Kidney epithelial cell (primary cell): ENCODE measurements around the gene TBX6. TPM values are rescaled to one million over a fixed set of nuclear protein-coding genes. Genes with fewer than 3 reads are reported as not detected.

ENCODE experiments used
- DNase-seq: peaks from one replicate; pipeline ENCODE4 v3.0.0-alpha.2; 2010; ENCODE audit warnings: low read depth
- H3K27me3 ChIP-seq: 2 replicates; pipeline ENCODE4 v1.6.0; 2011; ENCODE audit warnings: low read length; ENCODE audit not compliant: control insufficient read depth, insufficient read depth
- H3K36me3 ChIP-seq: 2 replicates; pipeline ENCODE4 v1.5.1; 2011; ENCODE audit warnings: low read length; ENCODE audit not compliant: control insufficient read depth, insufficient read depth
- H3K4me3 ChIP-seq: 2 replicates; pipeline ENCODE4 v1.5.1; 2011; ENCODE audit warnings: low read depth, mild to moderate bottlenecking, control low read depth, low read length
- CTCF ChIP-seq: IDR thresholded peaks from 2 replicates; pipeline ENCODE4 v1.5.1; 2011; ENCODE audit warnings: mild to moderate bottlenecking, moderate library complexity, low read length, control low read depth, inconsistent platforms; ENCODE audit not compliant: insufficient read depth, poor library complexity, severe bottlenecking
- total RNA-seq: library from RNA; depleted of rRNA; stranded (reverse); fragments of >200 nt; gene quantifications from 2 replicates; pipeline ENCODE4 v1.2.3, GENCODE V29; 2015

Gene TBX6
- total RNA-seq, 1 donor from 2014 or later: 0.58 TPM

DNA sequence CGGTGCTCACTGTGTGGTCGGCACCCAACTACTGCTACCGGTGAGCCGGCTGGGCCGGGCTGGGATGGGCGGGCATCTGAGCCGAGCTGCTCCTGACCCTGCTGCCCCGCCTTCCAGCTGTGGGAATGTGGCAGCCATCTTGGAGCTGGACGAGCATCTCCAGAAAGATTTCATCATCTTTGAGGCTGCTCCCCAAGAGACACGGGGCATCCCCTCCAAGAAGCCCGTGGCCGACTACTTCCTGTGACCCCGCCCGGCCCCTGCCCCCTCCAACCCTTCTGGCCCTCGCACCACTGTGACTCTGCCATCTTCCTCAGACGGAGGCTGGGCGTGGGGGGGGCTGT is 6.9 kb downstream of the TBX6 start:
- no peak for TF ChIP-seq CTCF
- Histone ChIP-seq H3K4me3 (no peak overlapping the region), H3K36me3 (peaks cover 5% of the 10 kb centered on the region), H3K27me3 (no peaks in the 10 kb centered on the region)
- DNase-seq: no peak

DNA sequence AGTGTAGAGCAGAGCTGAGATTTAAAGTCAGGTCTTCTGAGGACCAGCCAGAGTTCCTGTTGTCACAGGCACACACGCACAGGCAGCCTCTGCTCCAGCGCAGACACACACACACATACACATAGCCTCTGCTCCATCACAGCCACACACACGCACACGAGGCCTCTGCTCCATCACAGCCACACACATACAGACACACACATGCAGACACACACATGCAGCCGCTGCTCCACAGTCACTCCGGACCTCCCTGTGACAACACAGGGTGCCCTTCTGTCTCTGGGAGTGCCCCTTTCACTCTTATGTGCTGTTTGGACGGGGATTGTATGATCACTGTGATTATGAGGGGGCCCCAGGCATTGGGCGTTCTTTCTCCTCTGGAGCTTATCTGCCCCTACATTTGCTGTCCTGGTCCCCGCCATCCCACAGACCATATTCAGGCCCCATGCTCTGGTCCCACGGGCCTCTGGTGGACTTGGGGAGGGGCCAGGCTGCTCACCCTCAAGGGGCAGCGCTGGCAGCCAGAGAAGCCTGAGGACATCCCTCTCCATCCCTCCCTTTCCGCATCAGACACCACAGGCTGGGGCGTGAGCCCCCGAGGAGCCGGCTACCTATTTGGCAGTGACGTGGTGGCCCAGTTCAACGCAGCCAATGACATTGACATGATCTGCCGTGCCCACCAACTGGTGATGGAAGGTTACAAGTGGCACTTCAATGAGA is 7.5 kb downstream of the TBX6 start:
- Histone ChIP-seq H3K36me3 (peaks cover 6% of the 10 kb centered on the region), H3K27me3 (no peaks in the 10 kb centered on the region), H3K4me3 (no peak overlapping the region)
- TF ChIP-seq CTCF: no peak
- no peak for DNase-seq

DNA sequence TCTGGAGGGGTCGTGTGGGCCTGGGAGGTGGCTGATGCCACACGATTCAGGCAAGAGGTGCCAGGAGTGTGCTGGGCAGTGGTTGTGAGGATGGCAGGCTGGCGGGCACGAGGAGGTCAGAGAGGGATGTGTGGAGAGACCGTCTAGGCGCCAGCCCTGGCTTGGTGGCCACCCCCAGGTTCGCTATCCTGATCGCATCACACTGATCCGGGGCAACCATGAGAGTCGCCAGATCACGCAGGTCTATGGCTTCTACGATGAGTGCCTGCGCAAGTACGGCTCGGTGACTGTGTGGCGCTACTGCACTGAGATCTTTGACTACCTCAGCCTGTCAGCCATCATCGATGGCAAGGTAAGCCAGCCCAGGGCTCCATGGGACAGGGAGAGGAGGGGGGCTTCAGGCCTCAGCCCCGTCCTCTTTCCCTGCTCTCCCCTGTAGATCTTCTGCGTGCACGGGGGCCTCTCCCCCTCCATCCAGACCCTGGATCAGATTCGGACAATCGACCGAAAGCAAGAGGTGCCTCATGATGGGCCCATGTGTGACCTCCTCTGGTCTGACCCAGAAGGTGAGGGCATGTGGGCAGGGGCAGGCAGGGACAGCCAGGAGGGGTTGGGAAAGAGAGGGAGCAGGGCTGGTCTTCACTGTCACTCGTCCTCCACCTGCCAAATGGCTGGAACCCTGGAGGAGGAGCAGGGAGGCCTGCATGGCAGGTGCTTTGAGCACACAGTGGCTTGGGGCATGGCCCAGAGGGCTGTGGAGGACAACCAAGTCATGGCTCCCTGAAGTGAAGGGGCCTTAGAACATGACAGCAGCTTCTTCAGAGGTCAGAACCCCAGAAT is 8.3 kb downstream of the TBX6 start:
- no peak for TF ChIP-seq CTCF
- no peak for DNase-seq
- Histone ChIP-seq H3K27me3 (no peaks in the 10 kb centered on the region), H3K4me3 (no peak overlapping the region), H3K36me3 (peaks cover 6% of the 10 kb centered on the region)

DNA sequence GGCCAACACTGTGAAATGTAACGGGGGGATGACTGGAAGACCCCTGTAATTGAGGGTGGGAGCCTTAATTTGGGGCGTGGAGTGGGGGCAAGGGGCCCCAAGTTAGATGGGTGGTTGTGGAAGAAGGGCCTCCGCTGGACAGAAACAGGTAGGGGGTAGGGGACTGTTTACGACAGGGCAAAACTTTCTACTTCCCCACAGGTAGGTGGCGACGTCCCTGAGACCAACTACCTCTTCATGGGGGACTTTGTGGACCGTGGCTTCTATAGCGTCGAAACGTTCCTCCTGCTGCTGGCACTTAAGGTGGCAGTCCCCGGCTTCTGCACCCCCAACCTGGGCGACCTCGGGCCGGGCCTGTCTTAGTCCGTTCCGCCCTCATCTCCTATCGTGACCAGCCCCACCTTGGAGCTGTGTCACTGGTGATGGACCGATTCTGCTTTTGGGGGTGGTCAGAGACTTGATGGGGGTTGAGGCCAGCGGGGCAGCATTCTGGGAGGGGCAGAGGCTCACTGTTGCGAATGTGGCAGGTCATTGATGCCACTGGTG is 9.1 kb downstream of the TBX6 start:
- no peaks in the 10 kb centered on the region for H3K27me3 ChIP-seq
- H3K36me3 ChIP-seq: peaks cover 7% of the 10 kb centered on the region
- no peak for DNase-seq

GRCh38 chr16:30079480-30079879 is 12.2 kb downstream of the TBX6 start:
- DNase-seq: no peak
- no peak for TF ChIP-seq CTCF
- Histone ChIP-seq H3K4me3 (no peak overlapping the region), H3K27me3 (no peaks in the 10 kb centered on the region), H3K36me3 (peaks cover 7% of the 10 kb centered on the region)

More for the DNA sequence above, 9.1 kb downstream of the TBX6 start:
- H3K4me3 ChIP-seq: no peak overlapping the region
- peak; percentile 17 for TF ChIP-seq CTCF
